Stimulated activated CD4-positive, alpha-beta T cell treated with anti-CD3 and anti-CD28 coated beads, TNF-alpha, amount 100 ng/mL, for 48 hours (primary cell): ENCODE data around the gene LIMS3.
"Not testable (repeated sequence)": the region's sequence is repeated elsewhere in the genome, so short reads cannot be mapped to it uniquely, and the experiment has no call there.

Source experiments
- DNase-seq, 3 donors: peaks; one replicate each; pipeline ENCODE4 v3.0.0-alpha.2; 2020; ENCODE audit warnings: low read depth in 3 of 3

The LIMS3 gene, protein sequence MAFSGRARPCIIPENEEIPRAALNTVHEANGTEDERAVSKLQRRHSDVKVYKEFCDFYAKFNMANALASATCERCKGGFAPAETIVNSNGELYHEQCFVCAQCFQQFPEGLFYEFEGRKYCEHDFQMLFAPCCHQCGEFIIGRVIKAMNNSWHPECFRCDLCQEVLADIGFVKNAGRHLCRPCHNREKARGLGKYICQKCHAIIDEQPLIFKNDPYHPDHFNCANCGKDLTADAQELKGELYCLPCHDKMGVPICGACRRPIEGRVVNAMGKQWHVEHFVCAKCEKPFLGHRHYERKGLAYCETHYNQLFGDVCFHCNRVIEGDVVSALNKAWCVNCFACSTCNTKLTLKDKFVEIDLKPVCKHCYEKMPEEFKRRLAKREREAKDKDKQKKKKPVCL

DNA sequence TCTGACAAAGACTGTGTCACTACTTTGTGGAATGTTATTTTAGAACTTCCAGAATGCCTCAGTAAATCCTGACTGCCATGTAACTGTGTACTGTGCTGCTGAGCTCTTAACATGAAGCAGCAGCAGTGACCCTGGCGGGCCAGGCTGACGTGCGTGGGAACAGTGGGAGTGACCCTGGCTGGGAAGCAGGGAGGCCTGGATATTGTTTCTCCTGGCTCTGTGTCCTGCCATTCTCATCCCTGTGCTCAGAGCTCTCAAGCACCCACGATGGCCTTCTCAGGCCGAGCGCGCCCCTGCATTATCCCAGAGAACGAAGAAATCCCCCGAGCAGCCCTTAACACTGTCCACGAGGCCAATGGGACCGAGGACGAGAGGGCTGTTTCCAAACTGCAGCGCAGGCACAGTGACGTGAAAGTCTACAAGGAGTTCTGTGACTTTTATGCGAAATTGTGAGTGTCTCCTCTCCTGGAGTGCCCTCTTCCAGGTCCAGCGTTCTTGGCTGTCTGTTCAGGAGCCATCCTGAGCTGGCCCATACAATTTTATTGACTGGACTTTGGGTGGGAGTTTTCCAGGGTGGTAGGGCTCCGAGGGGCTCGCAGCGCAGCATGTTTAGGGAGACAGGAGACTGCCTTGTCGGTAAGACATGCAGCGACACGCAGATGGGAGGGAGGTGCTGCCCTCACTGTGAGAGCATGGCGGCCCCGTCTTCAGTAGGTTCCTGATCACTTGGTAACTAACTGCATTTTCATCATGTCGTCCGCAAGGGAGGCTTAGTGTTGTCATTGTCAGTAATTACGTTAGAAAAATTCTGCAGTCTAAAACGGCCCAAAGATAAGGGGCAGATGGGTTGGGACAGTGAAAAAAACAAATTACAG, at the start of gene LIMS3:
TSS of gene LIMS3 (plus strand) at position 227 of the 875 bp plus-strand sequence. CDS start at position 268, 41 bp downstream.
- DNase-seq: not testable (repeated sequence)

DNA sequence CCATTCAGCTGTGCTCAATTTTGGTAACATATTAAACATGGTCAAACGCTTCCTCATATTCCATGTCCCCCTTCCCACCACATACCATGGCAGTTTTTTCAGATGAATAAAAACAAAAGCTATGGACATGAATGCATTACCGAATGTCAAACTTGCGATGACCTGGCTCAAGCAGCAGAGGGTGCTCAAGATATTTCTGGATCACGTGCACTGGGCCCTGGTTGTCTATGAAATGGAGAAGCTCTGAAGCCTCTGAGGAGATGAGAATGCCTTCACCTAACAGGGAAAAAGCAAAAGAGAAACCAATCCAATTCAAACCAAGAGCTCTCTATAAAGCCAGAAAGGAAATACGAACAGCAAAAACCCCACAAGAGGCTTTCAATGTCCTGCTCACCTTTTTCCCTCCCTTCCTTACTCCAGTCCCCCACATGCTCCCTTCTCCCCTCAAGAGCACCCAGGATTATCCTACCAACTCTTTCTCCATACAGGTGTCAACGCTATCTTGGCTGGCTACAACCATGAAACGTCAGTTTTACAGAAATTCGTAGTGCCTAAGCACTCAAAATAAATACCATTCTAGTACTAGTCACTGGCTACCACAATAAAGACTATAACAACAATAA, 27.2 kb upstream of the LIMS3 start:
- DNase-seq: not testable (repeated sequence)

DNA sequence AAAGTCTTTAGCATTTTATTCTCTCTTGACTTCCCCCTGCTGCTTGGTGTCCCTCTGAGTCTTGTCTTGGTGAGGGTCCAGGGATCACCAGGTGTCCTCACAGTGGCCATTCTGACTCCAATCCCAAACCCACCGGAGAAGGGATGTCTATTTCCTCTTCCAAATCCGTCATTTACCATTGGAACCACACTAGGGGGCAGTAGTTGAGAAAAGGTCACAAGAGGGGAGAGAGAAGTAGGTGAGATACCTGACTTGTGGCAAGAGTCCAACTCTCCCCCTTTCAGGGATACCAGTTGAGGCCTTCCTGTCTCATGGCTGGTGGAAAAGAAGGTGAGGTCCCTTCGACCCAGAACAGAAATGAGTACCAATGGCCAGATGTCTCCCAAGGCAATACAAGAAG, 21.9 kb upstream of the LIMS3 start:
- not testable (repeated sequence) for DNase-seq

DNA sequence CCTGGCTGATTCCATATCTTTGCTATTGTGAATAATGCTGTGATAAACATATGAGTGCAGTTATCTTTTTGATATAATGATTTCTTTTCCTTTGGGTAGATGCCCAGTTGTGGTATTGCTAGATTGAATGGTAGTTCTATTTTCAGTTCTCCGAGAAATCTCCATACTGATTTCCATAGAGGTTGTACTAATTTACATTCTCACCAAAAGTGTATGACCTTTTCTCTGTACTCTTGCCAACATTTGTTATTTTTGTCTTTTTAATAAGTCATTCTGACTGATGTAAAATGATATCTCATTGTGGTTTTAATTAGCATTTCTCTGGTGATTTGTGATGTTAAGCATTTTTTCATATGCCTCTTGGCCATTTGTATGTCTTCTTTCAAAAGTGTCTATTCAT, 16.4 kb upstream of the LIMS3 start:
- DNase-seq: not testable (repeated sequence)

DNA sequence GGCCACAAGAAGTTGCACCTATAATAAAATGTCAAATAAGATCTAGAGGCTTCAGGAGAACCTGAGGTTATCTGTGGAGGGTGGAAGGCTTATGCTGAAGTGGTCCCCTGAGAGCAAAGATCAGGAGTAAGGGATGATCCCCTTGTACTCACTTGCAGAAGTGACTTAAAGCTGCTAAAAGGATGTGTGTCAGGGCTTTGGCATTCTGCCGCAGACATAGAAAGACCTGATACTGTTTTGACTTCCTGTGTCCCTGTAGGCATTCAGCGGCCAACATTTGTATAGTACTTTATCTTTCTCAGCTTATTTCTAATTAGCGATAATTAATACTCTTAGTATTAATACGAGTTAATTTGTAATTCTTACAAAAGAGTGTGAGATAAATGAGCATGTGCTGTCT, 10.1 kb upstream of the LIMS3 start:
- DNase-seq: not testable (repeated sequence)

DNA sequence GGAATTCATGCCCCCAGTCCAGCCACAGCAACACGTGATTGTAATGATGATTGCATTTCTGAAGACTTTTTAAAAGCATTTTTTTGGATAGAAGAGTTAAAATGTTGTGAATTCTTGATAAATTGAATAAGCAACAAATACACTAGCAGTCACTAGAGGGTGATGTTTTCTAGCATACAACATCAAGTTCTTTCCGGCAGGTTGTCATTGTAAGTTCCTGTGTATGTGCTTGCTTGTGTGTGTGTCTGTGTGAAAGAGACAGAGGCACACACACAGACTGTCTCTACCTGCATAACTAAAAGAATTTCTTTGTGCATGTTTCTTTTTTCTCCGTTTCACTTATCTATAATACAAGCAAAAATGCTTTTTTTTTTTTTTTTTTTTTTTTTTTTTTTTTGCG, 8.6 kb upstream of the LIMS3 start:
- not testable (repeated sequence) for DNase-seq

DNA sequence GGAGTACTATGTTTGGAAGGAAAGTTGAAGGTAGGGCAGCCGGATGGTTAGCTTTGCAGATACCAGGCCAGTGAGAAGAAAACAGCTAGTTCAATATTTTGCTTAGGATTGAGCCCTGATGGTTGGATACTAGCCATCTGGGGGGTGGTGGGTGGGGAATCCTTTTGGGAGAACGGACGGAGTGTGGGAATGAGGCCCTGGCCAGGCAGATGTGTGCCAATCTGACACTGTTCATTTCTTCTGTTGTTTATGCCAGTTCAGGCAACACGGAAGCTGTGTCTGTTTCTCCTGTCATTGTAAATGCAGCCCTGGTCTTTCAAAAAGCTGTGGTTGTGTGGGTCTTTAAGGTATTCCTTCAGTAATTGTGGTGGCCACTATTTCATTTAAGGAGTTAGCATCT, 7.5 kb upstream of the LIMS3 start:
- not testable (repeated sequence) for DNase-seq

DNA sequence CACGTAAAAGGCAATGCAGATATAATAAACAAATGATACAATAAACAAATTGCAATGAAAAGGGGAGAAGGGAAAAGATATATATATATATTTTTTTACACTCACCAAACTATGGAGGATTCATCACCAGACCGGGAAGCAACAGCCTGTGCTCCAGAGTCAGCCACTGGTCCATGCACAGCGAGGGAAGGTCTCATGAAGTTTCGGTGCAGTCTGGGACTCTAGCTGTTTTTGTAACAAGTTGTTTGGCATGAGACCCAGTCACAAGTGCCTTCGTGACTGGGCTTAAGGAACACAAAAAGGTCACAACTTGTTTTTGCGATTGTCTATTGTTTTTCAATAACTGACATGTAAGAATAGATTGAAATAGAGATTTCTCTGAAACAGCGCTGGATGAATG, 4.8 kb upstream of the LIMS3 start:
- DNase-seq: not testable (repeated sequence)

DNA sequence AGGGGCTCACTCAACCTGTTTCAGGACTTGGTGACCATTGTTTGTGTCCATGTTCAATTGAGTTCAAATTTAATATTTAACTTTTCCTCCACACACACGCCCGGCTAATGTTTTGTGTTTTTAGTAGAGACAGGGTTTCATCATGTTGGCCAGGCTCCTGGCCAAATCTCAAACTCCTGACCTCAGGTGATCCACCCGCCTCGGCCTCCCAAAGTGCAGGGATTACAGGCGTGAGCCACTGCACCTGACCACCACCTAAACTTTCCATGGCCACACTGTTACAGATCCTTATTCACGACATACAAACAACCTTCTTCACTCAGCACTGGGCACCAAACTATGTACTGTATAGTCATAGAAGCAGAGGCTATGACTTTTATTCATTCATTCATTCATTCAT, 4.3 kb upstream of the LIMS3 start:
- DNase-seq: not testable (repeated sequence)

DNA sequence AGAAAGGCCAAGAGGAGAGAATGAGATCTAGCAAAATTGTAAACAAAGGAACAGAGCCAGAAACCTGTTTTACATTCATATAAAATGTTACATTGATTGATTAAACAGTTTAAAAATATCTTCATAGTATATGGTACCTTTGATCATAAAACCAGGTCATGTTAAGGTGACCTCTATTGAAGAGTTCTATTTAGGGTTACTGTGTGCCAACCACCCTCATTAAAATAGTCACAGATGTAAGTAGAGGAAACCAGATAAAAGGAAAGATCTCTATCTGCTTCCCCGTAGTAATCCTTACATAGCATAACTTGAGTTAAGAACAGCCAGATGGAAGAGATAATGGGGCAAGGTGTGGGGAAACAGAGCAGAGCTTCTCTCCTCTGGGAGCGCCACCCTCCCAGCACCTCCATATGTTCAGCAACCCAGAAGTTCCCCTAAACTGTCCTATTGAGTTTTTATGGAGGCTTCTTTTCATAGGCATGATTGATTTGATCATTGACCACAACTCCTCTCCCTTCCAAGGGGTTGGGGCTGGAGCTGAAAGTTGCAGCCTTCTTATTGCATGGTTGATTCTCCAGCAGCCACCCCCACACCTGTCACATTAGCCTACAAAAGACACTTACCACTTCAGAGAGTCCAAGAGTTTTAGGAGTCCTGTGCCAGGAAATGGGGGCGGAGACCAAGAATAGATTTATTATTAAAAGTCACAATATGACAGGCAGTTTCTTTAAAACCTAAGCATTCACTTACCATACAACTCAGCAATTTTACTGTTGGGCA, 3.2 kb upstream of the LIMS3 start:
- DNase-seq: not testable (repeated sequence)

DNA sequence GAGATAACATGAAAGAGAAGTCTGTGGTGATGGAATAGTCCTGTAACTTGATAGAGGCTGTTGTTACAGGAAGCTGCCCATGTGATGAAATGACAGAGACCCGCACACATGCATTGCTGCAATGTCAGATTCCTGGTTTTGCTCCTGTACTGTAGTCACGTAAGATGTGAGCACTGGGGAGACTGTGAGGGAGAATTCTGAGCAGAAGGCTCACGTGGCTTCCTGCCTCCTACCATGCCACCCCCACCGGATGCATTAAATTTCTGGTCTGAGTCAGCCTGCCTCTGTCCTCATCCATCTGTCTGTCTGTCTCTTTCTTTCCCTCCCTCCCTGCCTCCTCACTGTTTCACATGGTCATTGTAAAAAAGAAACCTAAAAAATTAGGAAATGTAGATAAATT, 2.3 kb upstream of the LIMS3 start:
- not testable (repeated sequence) for DNase-seq

DNA sequence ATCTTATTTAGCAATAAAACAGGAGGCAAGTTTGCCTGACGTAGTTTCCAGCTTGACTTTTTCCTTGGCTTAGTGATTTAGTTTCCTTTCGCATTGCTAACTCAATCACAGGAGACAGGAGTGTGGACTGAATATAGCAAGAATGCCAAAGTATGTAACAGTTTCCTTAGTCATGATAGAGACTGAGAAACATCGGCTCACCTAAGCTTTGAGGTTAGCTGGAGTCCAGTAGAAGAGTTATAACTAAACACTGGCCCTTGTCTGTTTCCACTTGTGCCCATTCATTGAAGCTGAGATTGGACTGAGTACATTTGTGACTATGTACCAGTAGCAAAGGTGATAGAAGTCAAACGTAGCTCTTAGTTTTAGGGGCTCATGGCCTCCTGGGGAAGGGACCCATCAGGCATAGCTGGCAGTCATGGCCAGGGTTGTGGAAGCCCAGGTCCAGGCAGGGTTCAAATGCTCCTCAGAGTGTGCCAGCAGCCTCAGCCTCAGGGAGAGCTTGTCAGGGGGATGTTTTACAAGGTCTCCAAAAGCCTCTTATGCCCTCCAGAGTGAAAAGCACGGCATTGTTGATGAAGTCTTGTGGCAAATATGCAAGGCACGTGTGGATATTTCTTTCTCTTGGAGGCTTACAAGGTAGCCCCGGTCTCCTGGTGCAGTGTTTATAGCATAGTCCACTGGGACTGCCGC, 573 bp upstream of the LIMS3 start:
- not testable (repeated sequence) for DNase-seq

DNA sequence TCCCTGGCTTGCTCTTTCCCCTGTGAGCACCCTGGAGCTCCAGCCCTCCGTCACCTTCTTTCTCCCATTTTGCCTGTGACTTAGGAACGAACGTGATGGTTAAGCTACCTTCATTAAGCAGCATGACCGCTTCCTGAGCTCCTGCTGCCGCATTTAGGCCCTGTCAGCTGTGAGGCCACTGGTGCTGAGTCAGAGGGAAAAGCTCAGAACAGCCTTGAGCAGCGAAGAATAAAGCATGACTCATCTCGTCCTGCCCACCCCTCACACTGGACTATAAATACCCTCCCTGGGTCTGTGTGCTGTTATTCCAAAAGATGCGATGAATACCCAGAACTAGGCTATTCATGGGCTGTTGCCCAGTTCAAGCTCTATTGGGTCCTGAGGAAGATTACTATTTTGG, 7.3 kb downstream of the LIMS3 start:
- DNase-seq: not testable (repeated sequence)

DNA sequence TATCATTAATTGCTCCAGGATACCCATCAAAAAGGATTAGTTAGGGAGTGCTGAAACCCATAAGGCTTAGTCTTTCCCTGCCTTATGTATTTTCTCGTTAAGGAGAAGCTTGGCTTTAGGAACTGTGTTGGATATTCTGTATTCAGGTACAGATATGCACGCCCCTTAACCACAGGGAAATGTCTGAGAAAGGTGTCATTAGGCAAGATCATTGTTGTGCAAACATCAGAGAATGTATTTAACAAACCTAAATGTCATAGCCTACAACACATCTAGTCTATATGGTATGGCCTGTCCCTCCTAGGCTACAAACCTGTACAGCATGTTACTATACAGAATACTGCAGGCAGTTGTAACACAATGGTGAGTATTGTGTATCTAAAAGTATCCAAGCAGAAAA, 10.1 kb downstream of the LIMS3 start:
- DNase-seq: not testable (repeated sequence)

DNA sequence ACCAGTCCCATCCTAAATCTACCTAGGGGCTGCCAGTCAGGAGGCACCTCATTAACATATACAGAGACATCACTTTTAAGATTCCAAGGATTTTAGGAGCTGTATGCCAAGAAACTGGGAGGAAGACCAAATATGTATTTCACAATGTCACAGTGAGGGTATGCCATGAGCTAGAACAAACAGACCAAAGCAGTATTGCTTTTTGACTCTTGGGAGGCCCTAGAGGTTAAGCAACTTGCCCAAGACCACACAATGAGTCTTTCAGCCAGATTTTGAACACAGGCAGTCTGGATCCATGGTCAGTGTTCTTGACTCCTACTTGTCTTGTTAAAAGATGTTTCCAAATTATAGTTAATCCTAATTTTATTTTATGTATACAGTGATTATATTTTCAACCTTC, 12.3 kb downstream of the LIMS3 start:
- not testable (repeated sequence) for DNase-seq

DNA sequence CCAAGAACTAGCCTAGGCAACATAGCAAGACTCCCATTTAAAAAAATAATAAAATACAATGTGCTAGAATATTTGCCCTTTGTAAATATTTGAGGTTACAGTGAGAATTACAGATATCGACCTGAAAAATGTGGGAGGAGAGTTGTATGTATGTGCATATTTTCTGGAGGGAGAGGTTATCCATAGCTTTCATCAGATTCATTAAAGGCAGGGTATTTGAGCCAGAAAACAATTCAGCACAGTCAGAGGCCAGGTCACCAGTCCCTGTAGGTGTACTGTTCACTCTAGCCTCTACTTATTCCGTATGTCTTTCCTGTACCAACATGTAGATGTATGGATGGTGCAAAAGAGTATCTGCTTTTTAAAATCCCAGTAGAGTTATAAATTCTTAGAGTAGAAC, 15.4 kb downstream of the LIMS3 start:
- DNase-seq: not testable (repeated sequence)

DNA sequence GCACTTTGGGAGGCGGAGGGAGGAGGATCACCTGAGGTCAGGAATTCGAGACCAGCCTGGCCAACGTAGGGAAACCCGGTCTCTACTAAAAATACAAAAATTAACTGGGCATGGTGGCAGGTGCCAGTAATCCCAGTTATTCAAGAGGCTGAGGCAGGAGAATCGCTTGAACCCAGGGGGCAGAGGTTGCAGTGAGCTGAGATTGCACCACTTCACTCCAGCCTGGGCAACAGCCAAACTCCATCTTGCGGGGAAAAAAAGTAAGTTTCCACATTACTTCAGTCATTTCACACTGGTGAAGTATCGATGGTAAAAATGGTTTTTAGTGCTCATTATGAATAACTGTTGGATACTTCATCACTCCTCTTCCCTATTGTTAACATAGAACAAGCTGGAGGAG, 16.1 kb downstream of the LIMS3 start:
- not testable (repeated sequence) for DNase-seq

DNA sequence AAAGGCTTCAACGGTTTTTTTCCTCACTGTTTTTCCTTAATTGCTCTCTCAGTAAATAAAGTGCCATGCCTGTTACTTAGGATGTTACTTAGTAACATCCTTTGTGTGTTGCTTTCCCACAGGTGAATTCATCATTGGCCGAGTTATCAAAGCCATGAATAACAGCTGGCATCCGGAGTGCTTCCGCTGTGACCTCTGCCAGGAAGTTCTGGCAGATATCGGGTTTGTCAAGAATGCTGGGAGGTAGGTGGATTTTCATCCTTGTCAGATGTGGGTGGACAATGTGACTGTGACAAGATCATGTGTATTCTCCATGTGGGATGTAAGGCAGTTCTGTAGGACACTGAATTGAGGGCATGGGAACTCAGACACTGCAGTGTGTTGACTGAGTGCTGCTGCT, 17.3 kb downstream of the LIMS3 start:
- DNase-seq: not testable (repeated sequence)

DNA sequence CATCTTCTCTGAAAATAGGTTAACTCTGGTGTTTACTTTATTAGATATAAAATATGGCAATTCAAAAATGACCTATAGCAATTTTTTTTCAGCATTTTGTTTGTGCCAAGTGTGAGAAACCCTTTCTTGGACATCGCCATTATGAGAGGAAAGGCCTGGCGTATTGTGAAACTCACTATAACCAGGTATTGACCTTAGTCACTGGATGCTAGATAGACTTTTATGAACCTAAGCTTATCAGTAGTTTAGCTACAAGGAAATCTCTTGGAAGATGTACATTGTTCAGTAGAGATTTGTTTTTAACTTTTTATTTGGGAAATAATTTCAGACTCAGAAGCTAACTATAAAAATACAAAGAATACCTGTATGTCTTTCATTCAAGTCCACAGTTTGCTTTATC, 21.7 kb downstream of the LIMS3 start:
- DNase-seq: not testable (repeated sequence)

DNA sequence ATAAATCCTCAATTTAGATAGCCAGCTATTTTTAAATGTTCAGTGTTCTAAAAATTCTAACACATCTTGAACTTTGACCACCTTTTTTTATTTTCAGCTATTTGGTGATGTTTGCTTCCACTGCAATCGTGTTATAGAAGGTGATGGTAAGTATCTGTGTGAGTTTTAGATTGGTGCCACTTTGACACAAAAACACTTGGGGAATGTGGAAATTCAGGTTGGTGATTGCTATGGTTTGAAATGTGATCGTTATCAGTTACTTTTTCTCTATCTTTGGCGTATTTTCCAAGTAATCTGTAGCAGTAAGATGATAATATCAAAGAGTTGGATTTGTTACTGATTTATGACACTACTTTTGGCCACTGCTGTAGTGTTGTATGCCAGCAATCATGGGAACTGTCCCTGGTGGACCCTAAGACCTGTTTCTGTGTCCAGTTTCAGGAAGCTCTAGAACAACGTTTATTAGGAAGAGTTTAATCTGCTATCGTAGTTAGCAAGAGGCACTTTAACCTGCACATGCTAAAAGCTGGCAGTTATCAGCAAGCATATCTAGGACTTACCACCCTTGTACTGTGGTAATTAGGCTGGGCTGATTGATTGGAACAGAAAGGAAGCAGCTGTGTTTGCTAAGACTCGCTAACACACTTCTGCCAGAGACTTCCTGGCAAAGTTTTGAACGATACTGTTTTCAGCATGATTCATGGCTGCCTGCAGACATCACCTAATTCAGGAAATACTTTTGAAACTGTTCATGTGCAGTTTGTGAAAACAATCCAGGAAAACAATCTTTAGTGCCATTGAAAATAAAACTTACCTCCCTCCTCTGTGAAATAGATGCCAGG, 23.3 kb downstream of the LIMS3 start:
- not testable (repeated sequence) for DNase-seq
